Measurements from ENCODE around the gene GZMM.
A peak's percentile ranks its signal among the peaks of the same experiment; 100 is the strongest.
"Not testable (repeated sequence)": the region's sequence is repeated elsewhere in the genome, so short reads cannot be mapped to it uniquely, and the experiment has no call there.

GZMM gene

GRCh38 chr19:583968-584239 is 40.1 kb downstream of the GZMM start:
- DNase-seq = no peak

DNA sequence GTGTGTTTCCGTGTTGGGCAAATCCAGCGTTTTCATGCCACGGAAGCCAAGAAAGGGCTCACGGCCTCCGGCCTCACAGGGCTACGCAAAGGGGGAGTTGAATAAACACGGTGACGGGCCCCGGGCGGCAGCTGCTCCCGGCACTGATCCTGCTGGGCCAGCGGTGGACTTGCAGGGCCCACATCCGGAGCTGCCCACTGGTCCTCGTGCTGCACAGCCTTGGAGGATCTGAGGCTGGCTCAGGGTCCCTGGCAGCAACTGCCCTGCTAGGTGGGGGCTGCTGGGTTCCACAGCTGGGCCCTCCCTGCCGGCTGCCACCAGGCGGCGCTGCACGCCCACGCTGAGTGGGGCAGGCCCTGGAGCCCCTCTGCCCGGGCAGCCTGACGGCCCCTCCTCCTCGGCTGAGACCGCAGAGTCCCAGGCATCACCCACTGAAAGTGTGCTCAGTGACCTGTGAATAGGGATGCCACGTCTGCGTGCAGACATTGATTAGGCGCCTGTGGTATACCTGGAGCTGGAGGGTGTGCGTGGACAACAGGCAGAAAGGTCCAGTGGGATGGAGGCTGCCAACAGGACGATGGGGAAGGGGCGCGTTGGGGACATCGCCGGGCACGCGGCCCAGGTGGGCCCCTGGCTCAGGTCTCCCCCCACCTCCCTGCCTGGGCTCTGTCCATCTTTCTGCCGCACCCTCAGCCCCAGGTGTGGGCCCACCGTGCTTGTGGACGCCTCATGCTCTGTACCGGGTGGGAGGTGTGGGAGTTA is 40.6 kb downstream of the GZMM start:
- DNase-seq = no peak

DNA sequence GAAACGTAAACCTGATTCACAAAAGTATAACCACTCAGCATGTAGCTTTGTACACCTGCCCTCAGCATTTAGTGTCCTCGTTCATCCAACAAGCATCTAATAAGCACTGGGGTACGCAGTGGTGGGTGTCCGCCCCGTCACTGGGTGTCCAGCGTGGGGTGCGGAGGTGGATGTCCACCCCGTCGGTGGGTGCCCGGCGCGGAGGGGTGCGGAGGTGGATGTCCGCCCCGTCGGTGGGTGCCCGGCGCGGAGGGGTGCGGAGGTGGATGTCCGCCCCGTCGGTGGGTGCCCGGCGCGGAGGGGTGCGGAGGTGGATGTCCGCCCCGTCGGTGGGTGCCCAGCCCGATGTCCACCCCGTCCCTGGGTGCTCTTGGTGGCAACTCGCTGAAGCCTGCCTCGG is 41.3 kb downstream of the GZMM start:
- not testable (repeated sequence) for DNase-seq

DNA sequence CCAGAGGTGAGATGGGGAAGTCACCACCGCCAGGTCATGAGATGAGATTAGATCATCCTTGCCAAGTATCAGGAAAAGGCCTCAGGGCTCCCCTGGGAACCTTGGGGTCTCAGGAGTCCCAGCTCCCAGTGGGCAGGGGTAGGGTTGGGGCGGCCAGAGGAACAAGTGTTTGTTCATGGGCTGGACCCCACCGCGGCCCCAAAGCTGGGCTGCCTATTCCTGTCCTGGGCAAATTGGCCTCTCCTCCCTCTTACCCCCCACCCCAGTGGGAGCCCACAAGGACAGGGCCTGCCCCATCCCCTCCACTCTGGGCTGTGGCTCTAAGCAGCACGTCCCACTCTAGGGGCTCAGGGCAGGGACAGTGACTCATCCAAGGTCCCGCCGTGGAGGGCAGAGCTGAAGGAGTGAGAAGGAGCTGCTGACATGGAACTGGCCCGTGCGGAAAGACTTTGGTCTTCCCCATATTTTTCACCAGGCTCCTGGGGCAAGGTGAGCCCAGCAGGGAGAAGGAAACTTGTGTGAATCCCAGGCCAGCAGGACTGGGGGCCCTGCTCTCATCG is 41.8 kb downstream of the GZMM start:
- no peak for DNase-seq

GRCh38 chr19:588093-588740 is 44.4 kb downstream of the GZMM start:
- peak; percentile 77 for DNase-seq

- peak; percentile 31 for DNase-seq
Observed at GRCh38 chr19:588741-589692, 45.2 kb downstream of the GZMM start.

DNA sequence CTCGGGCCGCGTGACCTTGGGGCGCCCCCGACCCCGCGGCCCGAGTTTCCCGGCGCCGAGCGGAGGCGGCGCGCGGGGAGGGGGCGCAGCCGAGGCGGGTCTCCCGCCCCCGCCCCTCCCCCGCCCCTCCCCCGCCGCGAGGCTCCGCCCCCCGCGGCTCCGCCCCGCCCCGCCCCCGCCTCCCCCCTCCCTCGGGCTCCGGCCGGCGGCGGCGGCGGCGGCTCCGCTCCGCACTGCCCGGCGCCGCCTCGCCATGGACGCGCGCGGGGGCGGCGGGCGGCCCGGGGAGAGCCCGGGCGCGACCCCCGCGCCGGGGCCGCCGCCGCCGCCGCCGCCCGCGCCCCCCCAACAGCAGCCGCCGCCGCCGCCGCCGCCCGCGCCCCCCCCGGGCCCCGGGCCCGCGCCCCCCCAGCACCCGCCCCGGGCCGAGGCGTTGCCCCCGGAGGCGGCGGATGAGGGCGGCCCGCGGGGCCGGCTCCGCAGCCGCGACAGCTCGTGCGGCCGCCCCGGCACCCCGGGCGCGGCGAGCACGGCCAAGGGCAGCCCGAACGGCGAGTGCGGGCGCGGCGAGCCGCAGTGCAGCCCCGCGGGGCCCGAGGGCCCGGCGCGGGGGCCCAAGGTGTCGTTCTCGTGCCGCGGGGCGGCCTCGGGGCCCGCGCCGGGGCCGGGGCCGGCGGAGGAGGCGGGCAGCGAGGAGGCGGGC is 46.0 kb downstream of the GZMM start, which contains the start of gene HCN2:
TSS of gene HCN2 (plus strand) at position 189 of the 703 bp plus-strand sequence. CDS start at position 254, 65 bp downstream.
- DNase-seq = no peak

GRCh38 chr19:590396-590745 is 46.5 kb downstream of the GZMM start:
- DNase-seq = no peak

- no peak for DNase-seq
Observed at GRCh38 chr19:590750-591098, 46.9 kb downstream of the GZMM start.

GRCh38 chr19:591099-591958 is 47.5 kb downstream of the GZMM start:
- no peak for DNase-seq

GRCh38 chr19:592101-592500 is 48.2 kb downstream of the GZMM start:
- no peak for DNase-seq

DNA sequence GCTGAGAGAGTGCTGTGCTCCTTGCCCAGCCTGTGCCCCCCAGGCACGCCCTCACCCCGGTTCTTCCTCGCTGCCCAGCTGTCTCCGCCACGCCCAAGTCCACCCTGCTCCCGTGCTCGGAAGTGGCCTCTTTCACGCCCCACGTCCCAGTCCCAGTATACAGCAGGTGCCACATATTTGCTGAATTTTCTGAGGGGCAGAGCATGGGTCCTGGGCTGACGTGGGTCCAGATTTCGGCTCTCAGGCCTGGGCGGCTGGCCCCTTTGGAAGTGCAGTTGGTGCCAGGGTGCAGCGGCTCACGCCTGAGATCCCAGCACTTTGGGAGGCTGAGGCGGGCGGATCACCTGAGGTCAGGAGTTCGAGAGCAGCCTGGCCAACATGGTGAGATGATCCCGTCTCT is 49.2 kb downstream of the GZMM start:
- DNase-seq = no peak

DNA sequence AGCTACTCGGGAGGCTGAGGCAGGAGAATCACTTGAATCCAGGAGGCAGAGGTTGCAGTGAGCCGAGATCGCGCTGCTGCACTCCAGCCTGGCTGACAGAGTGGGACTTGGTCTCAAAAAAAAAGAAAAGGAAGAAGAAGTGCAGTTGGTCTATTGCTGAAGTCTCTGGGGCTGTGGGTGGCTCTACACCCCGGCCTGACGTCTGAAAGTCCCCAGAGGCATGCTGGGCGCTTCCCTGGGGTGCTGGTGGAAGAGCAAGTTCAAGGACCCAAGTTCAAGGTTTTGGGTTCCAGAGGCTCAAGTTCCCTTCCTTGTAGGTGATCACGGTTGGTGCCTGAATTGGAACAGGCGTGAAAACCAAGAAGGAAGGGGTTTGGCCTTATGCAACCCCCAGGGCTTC is 49.7 kb downstream of the GZMM start:
- DNase-seq = no peak

GRCh38 chr19:594265-594870 is 50.5 kb downstream of the GZMM start:
- DNase-seq = no peak

- no peak for DNase-seq
Observed at GRCh38 chr19:595326-596262, 51.7 kb downstream of the GZMM start.

DNA sequence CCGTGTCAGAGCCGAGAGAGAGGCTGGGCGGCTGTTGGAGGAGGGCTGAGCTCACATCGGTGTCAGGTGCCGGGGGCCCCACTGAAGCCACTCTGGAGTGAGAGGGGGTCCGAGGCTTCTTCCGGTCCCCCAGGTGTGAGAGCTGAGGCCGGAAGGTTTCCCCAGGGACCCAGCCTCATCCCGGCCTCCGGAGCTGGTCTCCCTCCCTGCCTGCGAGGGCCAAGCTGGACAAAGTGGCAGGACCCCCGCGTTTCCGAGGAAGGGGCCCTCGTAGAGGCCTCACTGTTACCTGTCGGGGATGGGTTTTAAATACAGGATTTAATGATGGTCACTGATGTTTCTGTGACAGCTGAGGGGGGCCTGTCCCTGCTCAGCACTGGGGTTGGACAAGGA is 52.4 kb downstream of the GZMM start:
- no peak for DNase-seq

- DNase-seq = no peak
Observed at GRCh38 chr19:597406-598315, 53.8 kb downstream of the GZMM start.

Measured in SHP77 treated with DMSO at 0.1 percent for 48 hours (cell line).